Stomach smooth muscle (tissue), 2 donors: ENCODE data around the gene NPNT.
A peak's percentile ranks its signal among the peaks of the same experiment; 100 is the strongest.

Source experiments
- H3K27ac ChIP-seq: one replicate; pipeline ENCODE4 v1.7.0; 2013; ENCODE audit warnings: mild to moderate bottlenecking, low read length, inconsistent platforms
- H3K27me3 ChIP-seq, 2 donors: one replicate each; pipeline ENCODE4 v1.7.0; 2013; ENCODE audit warnings: low read length in 2 of 2; ENCODE audit not compliant: insufficient read depth in 2 of 2, control insufficient read depth in 1 of 2
- H3K36me3 ChIP-seq, 2 donors: one replicate each; pipeline ENCODE4 v1.7.0; 2013; ENCODE audit warnings: low read length in 2 of 2; ENCODE audit not compliant: control insufficient read depth in 2 of 2, insufficient read depth in 2 of 2
- H3K4me1 ChIP-seq: one replicate; pipeline ENCODE4 v1.7.0; 2013; ENCODE audit warnings: low read length; ENCODE audit not compliant: control insufficient read depth, insufficient read depth
- H3K4me3 ChIP-seq, 2 donors: one replicate each; pipeline ENCODE4 v1.7.0; 2013; ENCODE audit warnings: low read length in 2 of 2
- H3K9ac ChIP-seq, 2 donors: one replicate each; pipeline ENCODE4 v1.7.0; 2013; ENCODE audit warnings: low read length in 2 of 2, mild to moderate bottlenecking in 1 of 2
- H3K9me3 ChIP-seq, 2 donors: one replicate each; pipeline ENCODE4 v1.7.0; 2013; ENCODE audit warnings: low read length in 2 of 2; ENCODE audit not compliant: control insufficient read depth in 2 of 2
- donor health status: healthy.
- donor health status: Pancreatic carcinoma.

Gene NPNT

GRCh38 chr4:105887508-105887907 is 7.8 kb upstream of the NPNT start:
- H3K36me3 ChIP-seq: no peaks in the 10 kb centered on the region
- no peak overlapping the region for H3K9ac ChIP-seq
- H3K4me3 ChIP-seq: no peak overlapping the region
- H3K9me3 ChIP-seq: no peaks in the 10 kb centered on the region
- H3K27me3 ChIP-seq: peaks cover 0 to 3% of the 10 kb centered on the region in 2 donors
- H3K4me1 ChIP-seq: no peaks in the 10 kb centered on the region
- no peak overlapping the region for H3K27ac ChIP-seq

- Histone ChIP-seq H3K4me1 (peaks cover 10% of the 10 kb centered on the region), H3K4me3 (peak overlapping the region; percentile 54 to 75), H3K27ac (no peak overlapping the region), H3K36me3 (no peaks in the 10 kb centered on the region), H3K9ac (no peak overlapping the region), H3K9me3 (no peaks in the 10 kb centered on the region), H3K27me3 (peaks cover 10 to 18% of the 10 kb centered on the region in 2 donors)
These were observed 551 bp downstream of the NPNT start for GRCh38 chr4:105895583-105896460.

GRCh38 chr4:105896461-105896942 is 1.2 kb downstream of the NPNT start:
- Histone ChIP-seq H3K9me3 (no peaks in the 10 kb centered on the region), H3K27ac (no peak overlapping the region), H3K9ac (no peak overlapping the region)

DNA sequence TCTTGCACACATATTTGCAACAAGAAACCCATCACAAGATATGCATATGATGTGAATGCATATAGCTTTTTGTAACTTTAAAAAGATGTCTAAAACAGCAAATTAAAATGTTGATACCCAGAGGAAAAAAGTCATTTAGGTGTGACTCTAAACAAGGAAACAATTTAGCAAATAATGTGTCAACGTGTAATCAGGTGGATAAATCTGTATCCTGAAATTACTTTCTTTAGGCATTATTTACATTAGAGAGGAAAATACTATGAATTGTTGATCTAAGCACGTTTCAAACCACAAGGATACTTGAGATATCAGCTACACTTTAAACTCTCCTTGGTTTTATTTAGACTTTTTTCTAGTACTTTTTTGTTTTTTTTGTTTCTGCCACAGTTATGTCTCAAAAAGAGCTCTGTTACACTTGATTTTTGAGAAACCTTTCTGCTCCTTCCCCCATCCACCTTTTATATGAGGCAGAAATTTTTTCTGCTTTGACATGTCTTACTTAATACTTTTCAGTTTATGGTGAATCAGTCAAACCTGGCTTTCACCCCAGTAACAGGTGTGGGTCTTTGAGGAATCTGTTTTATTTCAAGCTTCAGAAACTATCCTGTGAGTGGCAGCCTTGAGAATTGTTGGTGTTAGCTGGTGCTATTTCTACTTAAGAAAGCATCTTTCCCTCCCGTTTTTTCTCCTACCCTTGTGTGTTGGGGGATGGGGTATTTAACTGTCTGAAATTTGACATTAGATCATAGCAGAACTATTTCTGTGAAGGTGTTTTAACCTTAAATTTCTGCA is 1.9 kb downstream of the NPNT start:
- no peaks in the 10 kb centered on the region for H3K9me3 ChIP-seq
- peaks cover 8 to 18% of the 10 kb centered on the region in 2 donors for H3K27me3 ChIP-seq
- no peaks in the 10 kb centered on the region for H3K36me3 ChIP-seq
- H3K4me3 ChIP-seq: peak overlapping the region in 1 of 2 donors; percentile 75
- H3K9ac ChIP-seq: no peak overlapping the region
- no peak overlapping the region for H3K27ac ChIP-seq
- H3K4me1 ChIP-seq: peaks cover 10% of the 10 kb centered on the region

More at GRCh38 chr4:105896461-105896942, 1.2 kb downstream of the NPNT start:
- peaks cover 10% of the 10 kb centered on the region for H3K4me1 ChIP-seq
- H3K36me3 ChIP-seq: no peaks in the 10 kb centered on the region
- peaks cover 10 to 18% of the 10 kb centered on the region in 2 donors for H3K27me3 ChIP-seq
- H3K4me3 ChIP-seq: peak overlapping the region; percentile 54 to 75

- H3K9me3 ChIP-seq: no peaks in the 10 kb centered on the region
- no peaks in the 10 kb centered on the region for H3K36me3 ChIP-seq
- no peak overlapping the region for H3K9ac ChIP-seq
- peaks cover 8 to 13% of the 10 kb centered on the region in 2 donors for H3K27me3 ChIP-seq
- peaks cover 10% of the 10 kb centered on the region for H3K4me1 ChIP-seq
- no peak overlapping the region for H3K27ac ChIP-seq
- H3K4me3 ChIP-seq: no peak overlapping the region
These were observed 5.3 kb downstream of the NPNT start for GRCh38 chr4:105900541-105900940.

- no peak overlapping the region for H3K4me3 ChIP-seq
- no peak overlapping the region for H3K9ac ChIP-seq
- H3K36me3 ChIP-seq: no peaks in the 10 kb centered on the region
- H3K27me3 ChIP-seq: peaks cover 0 to 3% of the 10 kb centered on the region in 2 donors
- H3K4me1 ChIP-seq: no peaks in the 10 kb centered on the region
- no peak overlapping the region for H3K27ac ChIP-seq
- no peaks in the 10 kb centered on the region for H3K9me3 ChIP-seq
These were observed 7.4 kb downstream of the NPNT start for GRCh38 chr4:105902550-105903262.

DNA sequence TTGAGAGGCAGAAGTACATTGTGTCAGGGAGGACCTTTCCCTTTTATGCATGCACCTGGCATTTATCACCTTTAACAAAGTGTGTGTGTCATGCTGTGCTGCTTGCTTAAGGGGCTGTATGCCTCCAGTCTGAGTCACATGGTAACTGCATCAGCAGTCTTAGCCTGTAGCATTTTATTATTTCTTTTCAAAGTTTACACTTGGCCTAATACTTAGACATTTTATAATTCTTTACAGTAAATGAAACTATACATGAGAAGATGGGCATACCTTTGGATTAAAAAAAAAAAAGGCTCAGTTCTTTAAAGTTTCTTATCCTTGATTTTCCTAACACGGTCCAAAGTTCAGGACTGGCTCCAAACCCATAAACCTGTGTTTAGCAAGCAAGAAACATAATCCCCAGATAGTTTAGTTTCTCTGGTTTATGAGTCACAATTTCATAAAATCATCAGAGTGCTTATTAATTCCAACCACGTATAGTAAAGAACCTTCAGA is 14.6 kb downstream of the NPNT start:
- H3K27me3 ChIP-seq: no peaks in the 10 kb centered on the region
- H3K4me1 ChIP-seq: no peaks in the 10 kb centered on the region
- H3K9ac ChIP-seq: no peak overlapping the region
- no peak overlapping the region for H3K27ac ChIP-seq
- no peaks in the 10 kb centered on the region for H3K9me3 ChIP-seq
- no peak overlapping the region for H3K4me3 ChIP-seq
- H3K36me3 ChIP-seq: no peaks in the 10 kb centered on the region

- no peaks in the 10 kb centered on the region for H3K4me1 ChIP-seq
- H3K9ac ChIP-seq: no peak overlapping the region
- no peak overlapping the region for H3K27ac ChIP-seq
- no peak overlapping the region for H3K4me3 ChIP-seq
- no peaks in the 10 kb centered on the region for H3K27me3 ChIP-seq
- no peaks in the 10 kb centered on the region for H3K36me3 ChIP-seq
- H3K9me3 ChIP-seq: no peaks in the 10 kb centered on the region
These were observed 16.2 kb downstream of the NPNT start for GRCh38 chr4:105911426-105911825.

- no peak overlapping the region for H3K27ac ChIP-seq
- no peaks in the 10 kb centered on the region for H3K9me3 ChIP-seq
- no peaks in the 10 kb centered on the region for H3K36me3 ChIP-seq
- no peak overlapping the region for H3K9ac ChIP-seq
- H3K4me3 ChIP-seq: no peak overlapping the region
- no peaks in the 10 kb centered on the region for H3K4me1 ChIP-seq
- no peaks in the 10 kb centered on the region for H3K27me3 ChIP-seq
These were observed 17.4 kb downstream of the NPNT start for GRCh38 chr4:105912633-105913032.

- Histone ChIP-seq H3K9ac (no peak overlapping the region), H3K9me3 (no peaks in the 10 kb centered on the region), H3K27ac (no peak overlapping the region), H3K27me3 (no peaks in the 10 kb centered on the region), H3K4me3 (no peak overlapping the region), H3K4me1 (no peaks in the 10 kb centered on the region), H3K36me3 (no peaks in the 10 kb centered on the region)
These were observed 22.0 kb downstream of the NPNT start for GRCh38 chr4:105917171-105917685.
